OCI-LY1 (cell line): ENCODE measurements around the gene RAX.

Source experiments
- CTCF ChIP-seq: fragments of 200-600 bp; sonication (generic), shearing (Covaris generic); IDR thresholded peaks from 2 replicates; pipeline ENCODE4 v1.5.1; 2017; ENCODE audit warnings: mild to moderate bottlenecking, antibody characterized with exemption, low read length, moderate library complexity, mixed read lengths
- EZH2 ChIP-seq: fragments of 200-600 bp; sonication (generic), shearing (Covaris generic); IDR thresholded peaks from 2 replicates; pipeline ENCODE4 v1.8.0; 2017; ENCODE audit warnings: borderline replicate concordance, mixed run types, mild to moderate bottlenecking, antibody characterized with exemption, low read length, moderate library complexity, mixed read lengths

- TF ChIP-seq CTCF (no peak), EZH2 (no peak)
Measured at GRCh38 chr18:59298871-59299270, 25.6 kb upstream of the RAX start.
